H1 (cell line): ENCODE results near the gene MDK. TPM values are rescaled to one million over a fixed set of nuclear protein-coding genes. Genes with fewer than 3 reads are reported as not detected.

Source experiments
- EGR1 ChIP-seq: IDR thresholded peaks from 2 replicates; pipeline ENCODE4 v1.6.1; 2011; ENCODE audit warnings: low read depth, low read length, borderline replicate concordance
- RAD21 ChIP-seq, 2 experiments: IDR thresholded peaks in 1 of 2; conservative IDR thresholded peaks in 1 of 2; 2 replicates each; pipeline ENCODE4 v1.6.1; 2011; ENCODE audit warnings: low read depth in 2 of 2, low read length in 2 of 2, improper control_type of control experiment in 1 of 2, inconsistent platforms in 1 of 2, mild to moderate bottlenecking in 1 of 2, moderate library complexity in 1 of 2
- polyA plus RNA-seq, 7 experiments: library from polyadenylated mRNA; depleted of rRNA in 3 of 7; stranded (reverse) in 5 of 7; unstranded in 2 of 7; fragments of >200 nt in 5 of 7; fragments of 200-250 nt in 2 of 7; gene quantifications; 1 replicate in 5 of 7; 2 replicates in 1 of 7; 4 replicates in 1 of 7; pipeline versions ENCODE4 v1.2.1 to v1.2.3, GENCODE V29; 2011 to 2013; ENCODE audit warnings: missing spikeins in 2 of 7, mixed read lengths in 2 of 7
- total RNA-seq: library from RNA; stranded (reverse); fragmentation: NEBNext Ultra II Directional; extraction: Animal tissue kit (Norgen Biotek cat#: 25700); gene quantifications from 2 replicates; pipeline ENCODE4 v1.2.1, GENCODE V29; 2021
- TF ChIP-seq, protein P1 (sequence below): fragments of 300-600 bp; sonication (generic); IDR thresholded peaks from 2 replicates; pipeline ENCODE4 v1.7.1; 2012; ENCODE audit warnings: low read length, moderate library complexity, mild to moderate bottlenecking, inconsistent platforms; ENCODE audit not compliant: insufficient replicate concordance

The MDK gene
- total and polyA plus RNA-seq, 2 of the 8 experiments (the other 6 are each of a cell fraction or from before 2014, with no cell fraction given), result 309 to 606 TPM

DNA sequence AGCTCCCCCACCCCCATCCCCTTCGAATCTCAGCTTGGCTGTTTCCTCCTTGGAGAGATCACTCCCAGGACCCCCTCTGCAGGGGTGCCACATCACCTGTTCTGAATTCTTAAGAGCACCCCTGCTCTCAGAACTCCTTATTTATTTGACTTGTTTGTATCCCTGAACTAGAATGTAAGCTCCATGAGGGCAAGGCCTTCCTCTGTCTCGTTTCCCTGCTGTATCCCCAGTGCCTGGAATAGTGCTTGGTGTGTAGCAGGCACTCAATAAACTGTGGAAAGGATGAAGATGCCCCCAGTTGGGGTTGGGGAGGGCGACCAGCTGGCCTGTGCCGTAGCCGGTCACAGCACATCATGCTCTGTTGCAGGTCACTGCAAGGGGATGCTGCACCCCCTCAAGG lies 3.6 kb upstream of the MDK start (continued):
- TF ChIP-seq EGR1, result no peak
- TF ChIP-seq, protein P1, sequence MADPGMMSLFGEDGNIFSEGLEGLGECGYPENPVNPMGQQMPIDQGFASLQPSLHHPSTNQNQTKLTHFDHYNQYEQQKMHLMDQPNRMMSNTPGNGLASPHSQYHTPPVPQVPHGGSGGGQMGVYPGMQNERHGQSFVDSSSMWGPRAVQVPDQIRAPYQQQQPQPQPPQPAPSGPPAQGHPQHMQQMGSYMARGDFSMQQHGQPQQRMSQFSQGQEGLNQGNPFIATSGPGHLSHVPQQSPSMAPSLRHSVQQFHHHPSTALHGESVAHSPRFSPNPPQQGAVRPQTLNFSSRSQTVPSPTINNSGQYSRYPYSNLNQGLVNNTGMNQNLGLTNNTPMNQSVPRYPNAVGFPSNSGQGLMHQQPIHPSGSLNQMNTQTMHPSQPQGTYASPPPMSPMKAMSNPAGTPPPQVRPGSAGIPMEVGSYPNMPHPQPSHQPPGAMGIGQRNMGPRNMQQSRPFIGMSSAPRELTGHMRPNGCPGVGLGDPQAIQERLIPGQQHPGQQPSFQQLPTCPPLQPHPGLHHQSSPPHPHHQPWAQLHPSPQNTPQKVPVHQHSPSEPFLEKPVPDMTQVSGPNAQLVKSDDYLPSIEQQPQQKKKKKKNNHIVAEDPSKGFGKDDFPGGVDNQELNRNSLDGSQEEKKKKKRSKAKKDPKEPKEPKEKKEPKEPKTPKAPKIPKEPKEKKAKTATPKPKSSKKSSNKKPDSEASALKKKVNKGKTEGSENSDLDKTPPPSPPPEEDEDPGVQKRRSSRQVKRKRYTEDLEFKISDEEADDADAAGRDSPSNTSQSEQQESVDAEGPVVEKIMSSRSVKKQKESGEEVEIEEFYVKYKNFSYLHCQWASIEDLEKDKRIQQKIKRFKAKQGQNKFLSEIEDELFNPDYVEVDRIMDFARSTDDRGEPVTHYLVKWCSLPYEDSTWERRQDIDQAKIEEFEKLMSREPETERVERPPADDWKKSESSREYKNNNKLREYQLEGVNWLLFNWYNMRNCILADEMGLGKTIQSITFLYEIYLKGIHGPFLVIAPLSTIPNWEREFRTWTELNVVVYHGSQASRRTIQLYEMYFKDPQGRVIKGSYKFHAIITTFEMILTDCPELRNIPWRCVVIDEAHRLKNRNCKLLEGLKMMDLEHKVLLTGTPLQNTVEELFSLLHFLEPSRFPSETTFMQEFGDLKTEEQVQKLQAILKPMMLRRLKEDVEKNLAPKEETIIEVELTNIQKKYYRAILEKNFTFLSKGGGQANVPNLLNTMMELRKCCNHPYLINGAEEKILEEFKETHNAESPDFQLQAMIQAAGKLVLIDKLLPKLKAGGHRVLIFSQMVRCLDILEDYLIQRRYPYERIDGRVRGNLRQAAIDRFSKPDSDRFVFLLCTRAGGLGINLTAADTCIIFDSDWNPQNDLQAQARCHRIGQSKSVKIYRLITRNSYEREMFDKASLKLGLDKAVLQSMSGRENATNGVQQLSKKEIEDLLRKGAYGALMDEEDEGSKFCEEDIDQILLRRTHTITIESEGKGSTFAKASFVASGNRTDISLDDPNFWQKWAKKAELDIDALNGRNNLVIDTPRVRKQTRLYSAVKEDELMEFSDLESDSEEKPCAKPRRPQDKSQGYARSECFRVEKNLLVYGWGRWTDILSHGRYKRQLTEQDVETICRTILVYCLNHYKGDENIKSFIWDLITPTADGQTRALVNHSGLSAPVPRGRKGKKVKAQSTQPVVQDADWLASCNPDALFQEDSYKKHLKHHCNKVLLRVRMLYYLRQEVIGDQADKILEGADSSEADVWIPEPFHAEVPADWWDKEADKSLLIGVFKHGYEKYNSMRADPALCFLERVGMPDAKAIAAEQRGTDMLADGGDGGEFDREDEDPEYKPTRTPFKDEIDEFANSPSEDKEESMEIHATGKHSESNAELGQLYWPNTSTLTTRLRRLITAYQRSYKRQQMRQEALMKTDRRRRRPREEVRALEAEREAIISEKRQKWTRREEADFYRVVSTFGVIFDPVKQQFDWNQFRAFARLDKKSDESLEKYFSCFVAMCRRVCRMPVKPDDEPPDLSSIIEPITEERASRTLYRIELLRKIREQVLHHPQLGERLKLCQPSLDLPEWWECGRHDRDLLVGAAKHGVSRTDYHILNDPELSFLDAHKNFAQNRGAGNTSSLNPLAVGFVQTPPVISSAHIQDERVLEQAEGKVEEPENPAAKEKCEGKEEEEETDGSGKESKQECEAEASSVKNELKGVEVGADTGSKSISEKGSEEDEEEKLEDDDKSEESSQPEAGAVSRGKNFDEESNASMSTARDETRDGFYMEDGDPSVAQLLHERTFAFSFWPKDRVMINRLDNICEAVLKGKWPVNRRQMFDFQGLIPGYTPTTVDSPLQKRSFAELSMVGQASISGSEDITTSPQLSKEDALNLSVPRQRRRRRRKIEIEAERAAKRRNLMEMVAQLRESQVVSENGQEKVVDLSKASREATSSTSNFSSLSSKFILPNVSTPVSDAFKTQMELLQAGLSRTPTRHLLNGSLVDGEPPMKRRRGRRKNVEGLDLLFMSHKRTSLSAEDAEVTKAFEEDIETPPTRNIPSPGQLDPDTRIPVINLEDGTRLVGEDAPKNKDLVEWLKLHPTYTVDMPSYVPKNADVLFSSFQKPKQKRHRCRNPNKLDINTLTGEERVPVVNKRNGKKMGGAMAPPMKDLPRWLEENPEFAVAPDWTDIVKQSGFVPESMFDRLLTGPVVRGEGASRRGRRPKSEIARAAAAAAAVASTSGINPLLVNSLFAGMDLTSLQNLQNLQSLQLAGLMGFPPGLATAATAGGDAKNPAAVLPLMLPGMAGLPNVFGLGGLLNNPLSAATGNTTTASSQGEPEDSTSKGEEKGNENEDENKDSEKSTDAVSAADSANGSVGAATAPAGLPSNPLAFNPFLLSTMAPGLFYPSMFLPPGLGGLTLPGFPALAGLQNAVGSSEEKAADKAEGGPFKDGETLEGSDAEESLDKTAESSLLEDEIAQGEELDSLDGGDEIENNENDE, result no peak
- no peak for TF ChIP-seq RAD21 (IDR thresholded peaks at IDR 0.05 in 1 of 2, conservative IDR thresholded peaks at IDR 0.05 in 1 of 2; ENCODE audit: low read depth in 2 of 2, low read length in 2 of 2)
